Measurements from ENCODE around the gene KRT86.

Gene KRT86

GRCh38 chr12:52316701-52317100, 42.3 kb downstream of the KRT86 start:
- DNase-seq (ENCODE audit: low read depth): no peak

DNA sequence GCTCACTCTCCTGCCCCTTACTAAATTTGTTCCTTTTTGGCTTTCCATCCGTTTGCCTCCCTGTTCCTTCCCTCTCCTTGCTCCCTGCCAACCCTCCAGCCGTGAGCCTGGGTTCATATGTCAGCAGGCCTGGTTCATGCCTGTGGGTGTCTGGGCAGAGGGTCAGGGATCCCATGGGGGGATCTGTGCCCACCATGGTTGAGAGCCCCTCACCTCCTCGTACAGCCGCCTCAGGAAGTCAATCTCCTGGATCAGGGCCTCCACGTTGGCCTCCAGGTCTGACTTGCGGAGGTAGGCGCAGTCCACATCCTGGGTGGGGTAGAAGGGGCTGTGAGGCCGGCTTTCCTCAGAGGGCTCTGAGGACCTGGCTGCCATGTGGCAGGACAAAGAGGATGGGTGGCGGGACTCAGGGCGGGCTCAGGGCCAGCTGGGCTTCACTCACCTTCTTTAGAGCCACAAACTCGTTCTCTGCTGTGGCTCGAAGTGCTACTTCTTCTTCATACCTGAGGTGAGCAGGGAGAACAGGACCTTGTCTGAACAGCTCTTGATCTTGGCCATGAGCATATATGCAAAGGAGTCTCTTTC, 43.1 kb downstream of the KRT86 start:
- no peak for DNase-seq (ENCODE audit: low read depth)

GRCh38 chr12:52318241-52318990, 44.0 kb downstream of the KRT86 start:
- no peak for DNase-seq (ENCODE audit: low read depth)

DNA sequence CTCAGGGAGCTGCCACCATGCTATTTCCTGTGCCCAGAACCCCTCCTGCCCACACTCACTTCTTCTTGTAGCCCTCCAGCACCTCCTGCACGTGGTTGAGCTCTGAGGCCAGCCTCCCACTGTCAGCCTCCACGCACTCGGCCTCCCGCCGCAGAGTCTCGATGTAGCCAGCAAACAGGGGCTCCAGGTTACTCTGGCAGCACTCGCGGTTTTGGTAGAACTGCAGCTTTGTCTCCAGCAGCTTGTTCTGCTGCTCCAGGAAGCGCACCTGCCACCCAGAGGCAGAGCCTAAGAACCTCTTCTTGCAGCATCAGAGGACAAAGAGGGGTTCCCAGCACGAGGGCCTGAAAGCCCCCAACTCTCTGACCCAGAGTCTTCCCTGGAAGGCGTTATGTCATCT, 44.7 kb downstream of the KRT86 start:
- no peak for DNase-seq (ENCODE audit: low read depth)

- DNase-seq (ENCODE audit: low read depth): no peak
Measured at GRCh38 chr12:52320784-52321400, 46.4 kb downstream of the KRT86 start, which contains the start of gene KRT83. KRT83 (minus strand) TSS chr12:52321398; CDS start chr12:52321335, 63 bp downstream.

GRCh38 chr12:52321418-52321817, 47.0 kb downstream of the KRT86 start:
- no peak for DNase-seq (ENCODE audit: low read depth)

- DNase-seq (ENCODE audit: low read depth): no peak
Measured at GRCh38 chr12:52322069-52322468, 47.6 kb downstream of the KRT86 start.

- DNase-seq (ENCODE audit: low read depth): no peak
Measured at GRCh38 chr12:52323001-52323400, 48.6 kb downstream of the KRT86 start.

- no peak for DNase-seq (ENCODE audit: low read depth)
Measured at GRCh38 chr12:52323416-52324152, 49.1 kb downstream of the KRT86 start.

GRCh38 chr12:52324153-52324444, 49.7 kb downstream of the KRT86 start:
- DNase-seq (ENCODE audit: low read depth): no peak

- peak; percentile 95 for DNase-seq (ENCODE audit: low read depth)
Measured at GRCh38 chr12:52327052-52327829, 52.8 kb downstream of the KRT86 start.

DNA sequence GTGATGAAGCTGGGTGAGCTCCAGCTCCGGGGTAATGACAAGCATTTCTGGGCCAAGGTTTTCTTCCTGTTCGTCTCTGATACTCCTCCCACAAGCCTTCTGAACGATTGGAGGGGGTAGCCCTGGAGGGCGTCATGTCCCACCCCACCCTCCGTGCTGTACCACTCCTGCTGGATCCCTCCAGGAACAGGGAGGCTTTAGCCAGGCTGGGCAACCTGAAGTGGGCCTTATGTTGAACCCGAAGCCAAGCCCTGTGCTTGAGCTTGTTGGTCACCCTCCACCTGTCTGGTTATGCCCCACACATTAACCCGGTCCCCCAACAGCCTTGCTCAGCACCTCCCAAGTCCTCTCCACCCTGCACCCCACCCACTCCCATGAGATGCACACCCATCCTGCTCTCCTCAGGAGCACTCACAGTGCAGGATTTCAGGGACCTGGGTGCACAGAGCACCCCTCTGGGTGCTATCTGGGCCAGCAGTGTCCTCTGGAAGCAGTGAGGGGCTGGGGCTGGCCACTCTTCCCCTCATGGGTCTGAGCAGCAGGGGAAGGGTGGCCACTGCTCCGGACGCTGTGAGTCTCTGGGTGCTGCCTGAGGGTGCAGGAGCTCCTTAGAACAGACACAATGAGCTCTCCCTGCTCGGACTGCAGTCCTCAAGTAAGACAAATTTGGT, 53.5 kb downstream of the KRT86 start:
- no peak for DNase-seq (ENCODE audit: low read depth)

DNA sequence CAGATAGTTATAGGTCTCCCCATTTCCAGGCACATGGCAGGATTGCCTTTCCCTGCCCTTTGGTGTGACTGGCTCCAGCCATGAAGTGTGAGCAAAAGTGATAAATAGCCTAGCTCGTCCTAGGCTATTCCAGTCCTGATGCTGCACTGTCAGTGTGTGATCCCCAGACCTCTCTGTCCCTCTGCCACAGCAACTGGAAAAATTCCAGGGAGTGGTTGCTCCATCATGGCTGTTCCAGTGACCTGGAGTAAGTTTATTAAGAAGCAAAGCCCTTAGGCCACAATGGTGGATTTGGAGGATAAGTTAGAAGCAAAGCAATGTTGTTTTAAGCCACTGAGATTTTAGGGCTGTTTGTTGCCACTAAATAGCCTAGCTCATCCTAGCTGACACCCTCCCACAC, 56.6 kb downstream of the KRT86 start:
- no peak for DNase-seq (ENCODE audit: low read depth)

DNA sequence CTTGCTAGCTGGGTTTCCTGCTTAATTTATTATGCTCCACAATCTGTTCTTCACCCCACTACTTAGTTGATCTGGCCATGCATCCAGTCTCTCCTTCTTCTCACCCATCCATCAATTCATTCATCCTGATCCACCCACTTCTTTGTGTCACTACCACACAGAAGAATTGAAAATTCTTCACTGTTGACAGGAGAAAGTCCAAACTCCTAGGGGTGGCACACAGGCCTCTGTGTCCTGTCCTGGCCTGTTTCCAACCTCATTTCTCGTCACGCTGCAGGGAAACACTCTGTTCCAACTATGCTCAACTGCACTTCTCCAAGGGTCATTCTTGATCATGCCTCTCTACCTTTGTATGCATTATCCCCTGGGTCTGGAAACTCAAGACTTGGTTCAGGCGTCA, 57.4 kb downstream of the KRT86 start:
- no peak for DNase-seq (ENCODE audit: low read depth)

DNA sequence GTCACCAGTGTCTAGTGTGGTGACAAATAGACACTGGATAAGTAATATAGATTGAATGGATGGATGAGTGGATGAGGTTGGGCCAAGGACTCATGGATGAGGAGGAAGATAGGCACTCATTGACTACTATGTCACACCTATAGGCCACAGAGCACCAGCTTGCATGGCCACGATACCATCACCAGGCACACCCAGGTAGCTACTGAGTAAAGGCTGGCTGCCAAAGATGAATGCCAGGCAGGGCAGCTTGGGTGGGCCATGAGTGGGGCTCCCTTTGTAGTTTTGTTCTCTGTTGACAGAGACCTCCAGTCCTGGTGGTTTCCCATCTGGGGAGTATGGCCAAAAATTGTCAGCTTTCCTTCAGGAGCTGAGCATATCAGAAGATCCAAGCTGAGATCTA, 57.9 kb downstream of the KRT86 start:
- DNase-seq (ENCODE audit: low read depth): no peak

DNA sequence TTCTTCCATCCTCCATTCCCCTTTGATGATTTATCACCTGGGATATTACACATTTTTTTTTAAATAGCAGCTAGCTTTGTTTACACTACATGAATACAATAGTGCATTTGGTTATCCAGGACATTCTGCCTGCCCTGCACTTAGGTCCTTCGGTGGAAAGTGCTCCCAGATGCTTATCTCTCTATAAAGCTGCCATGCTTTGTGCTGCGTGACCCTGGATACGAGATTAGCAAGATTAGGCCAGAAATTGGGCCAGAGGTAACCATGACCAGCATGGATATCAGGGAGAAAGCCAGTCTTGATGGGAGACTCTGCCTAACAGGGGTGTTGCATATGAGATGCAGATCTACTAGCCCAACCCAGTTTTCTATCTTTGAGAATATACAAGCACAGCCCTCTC, 58.9 kb downstream of the KRT86 start:
- DNase-seq (ENCODE audit: low read depth): no peak

GRCh38 chr12:52334185-52334584, 59.7 kb downstream of the KRT86 start:
- DNase-seq (ENCODE audit: low read depth): no peak

GRCh38 chr12:52335598-52336262, 61.3 kb downstream of the KRT86 start:
- no peak for DNase-seq (ENCODE audit: low read depth)

GRCh38 chr12:52336641-52337040, 62.2 kb downstream of the KRT86 start:
- DNase-seq (ENCODE audit: low read depth): no peak

GRCh38 chr12:52337054-52337453, 62.6 kb downstream of the KRT86 start:
- peak; percentile 23 for DNase-seq (ENCODE audit: low read depth)

Data from ELR (cell line).